Activated CD8-positive, alpha-beta memory T cell treated with anti-CD3 and anti-CD28 coated beads, Interleukin-2, amount 50 U/mL, for 1 hour (primary cell): ENCODE measurements around the gene KRTAP9-6.
"Not testable (repeated sequence)": the region's sequence is repeated elsewhere in the genome, so short reads cannot be mapped to it uniquely, and the experiment has no call there.

ENCODE experiments used
- DNase-seq: peaks from one replicate; pipeline ENCODE4 v3.0.0-alpha.2; 2020; ENCODE audit errors: extremely low read depth

Gene KRTAP9-6, protein sequence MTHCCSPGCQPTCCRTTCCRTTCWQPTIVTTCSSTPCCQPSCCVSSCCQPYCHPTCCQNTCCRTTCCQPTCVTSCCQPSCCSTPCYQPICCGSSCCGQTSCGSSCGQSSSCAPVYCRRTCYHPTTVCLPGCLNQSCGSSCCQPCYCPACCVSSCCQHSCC

GRCh38 chr17:41265078-41265477 lies at the start of gene KRTAP9-6:
KRTAP9-6 (plus strand) TSS chr17:41265378; CDS start chr17:41265378, 0 bp downstream.
- DNase-seq: no peak

DNA sequence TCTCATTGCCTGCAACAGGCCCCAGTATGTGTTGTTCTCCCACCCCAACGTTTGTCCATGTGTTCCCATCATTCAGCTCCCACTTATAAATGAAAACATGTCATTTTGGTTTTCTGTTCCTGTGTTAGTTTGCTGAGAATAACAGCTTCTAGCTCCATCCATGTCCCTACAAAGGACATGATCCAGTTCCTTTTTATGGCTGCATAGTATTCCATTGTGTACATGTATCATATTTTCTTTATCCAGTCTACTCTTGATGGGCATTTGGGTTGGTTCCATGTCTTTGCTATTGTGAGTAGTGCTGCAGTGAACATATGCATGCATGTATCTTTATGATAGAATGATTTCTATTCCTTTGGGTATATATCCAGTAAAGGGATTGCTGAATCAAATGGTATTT lies 49.5 kb upstream of the KRTAP9-6 start:
- DNase-seq: no peak

DNA sequence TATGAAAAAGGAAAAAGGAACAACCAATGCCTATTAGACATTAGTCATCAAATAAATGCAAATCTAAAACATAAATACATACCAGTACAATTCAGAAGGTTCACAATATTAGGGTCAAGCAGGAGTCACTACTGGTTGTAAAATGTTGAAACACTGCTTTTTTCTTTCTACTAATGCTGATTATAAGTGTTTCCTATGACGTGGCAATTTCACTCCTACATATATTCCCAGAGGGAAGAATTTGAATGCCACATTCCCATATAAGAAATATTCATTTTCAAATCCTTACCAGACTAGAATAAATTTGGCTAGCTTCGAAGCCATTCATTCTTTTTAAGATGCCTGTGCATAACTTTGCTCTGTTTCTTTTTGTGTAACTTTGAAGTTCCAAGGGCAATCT lies 41.4 kb upstream of the KRTAP9-6 start:
- DNase-seq: no peak

DNA sequence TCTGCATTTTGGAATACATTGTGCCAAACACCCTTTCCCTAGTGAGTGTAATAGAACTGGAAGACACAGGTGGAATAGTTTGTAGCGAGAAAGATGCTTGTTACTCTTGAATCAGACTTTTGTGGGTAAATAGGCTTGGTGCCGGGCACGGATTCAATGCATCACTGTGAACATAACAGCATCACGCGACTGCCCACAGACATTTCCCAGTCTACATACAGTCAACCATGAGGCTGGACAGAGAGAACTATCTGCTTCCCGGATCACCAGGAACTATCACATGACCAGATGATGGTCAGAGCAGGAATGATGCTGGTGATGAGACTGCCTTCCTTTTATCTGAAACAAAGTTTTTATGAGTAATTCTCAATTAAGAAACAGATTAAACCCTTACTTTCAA lies 39.1 kb upstream of the KRTAP9-6 start:
- DNase-seq: no peak

- DNase-seq: not testable (repeated sequence)
Measured at GRCh38 chr17:41226598-41227095, 38.5 kb upstream of the KRTAP9-6 start, which contains the start of gene KRTAP9-2. KRTAP9-2 (plus strand) TSS chr17:41226648; CDS start chr17:41226655, 7 bp downstream.

- no peak for DNase-seq
Measured at GRCh38 chr17:41230094-41230493, 35.1 kb upstream of the KRTAP9-6 start.

GRCh38 chr17:41231731-41232130 lies 33.4 kb upstream of the KRTAP9-6 start:
- DNase-seq: no peak

DNA sequence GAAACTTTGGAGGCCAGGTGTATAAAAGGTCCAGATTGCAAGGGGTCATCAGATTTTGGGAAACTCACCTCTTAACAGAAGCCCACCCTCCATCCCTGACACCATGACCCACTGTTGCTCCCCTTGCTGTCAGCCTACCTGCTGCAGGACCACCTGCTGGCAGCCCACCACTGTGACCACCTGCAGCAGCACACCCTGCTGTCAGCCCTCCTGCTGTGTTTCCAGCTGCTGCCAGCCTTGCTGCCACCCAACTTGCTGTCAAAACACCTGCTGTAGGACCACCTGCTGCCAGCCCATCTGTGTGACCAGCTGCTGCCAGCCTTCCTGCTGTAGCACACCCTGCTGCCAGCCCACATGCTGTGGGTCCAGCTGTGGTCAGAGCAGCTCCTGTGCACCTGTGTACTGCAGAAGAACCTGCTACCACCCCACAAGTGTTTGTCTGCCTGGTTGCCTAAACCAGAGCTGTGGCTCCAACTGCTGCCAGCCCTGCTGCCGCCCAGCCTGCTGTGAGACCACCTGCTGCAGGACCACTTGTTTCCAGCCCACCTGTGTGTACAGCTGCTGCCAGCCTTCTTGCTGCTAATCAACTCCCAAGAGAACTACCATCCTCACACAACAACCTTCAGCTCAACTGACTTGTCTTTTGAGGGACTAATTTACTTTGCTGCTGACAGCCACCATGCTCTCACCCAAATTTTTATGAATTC lies 32.6 kb upstream of the KRTAP9-6 start, which contains the start of gene KRTAP9-3:
Gene KRTAP9-3, plus strand, starts transcription at position 51 of the 707 bp plus-strand sequence. Its CDS starts 53 bp downstream, at position 104.
- not testable (repeated sequence) for DNase-seq

DNA sequence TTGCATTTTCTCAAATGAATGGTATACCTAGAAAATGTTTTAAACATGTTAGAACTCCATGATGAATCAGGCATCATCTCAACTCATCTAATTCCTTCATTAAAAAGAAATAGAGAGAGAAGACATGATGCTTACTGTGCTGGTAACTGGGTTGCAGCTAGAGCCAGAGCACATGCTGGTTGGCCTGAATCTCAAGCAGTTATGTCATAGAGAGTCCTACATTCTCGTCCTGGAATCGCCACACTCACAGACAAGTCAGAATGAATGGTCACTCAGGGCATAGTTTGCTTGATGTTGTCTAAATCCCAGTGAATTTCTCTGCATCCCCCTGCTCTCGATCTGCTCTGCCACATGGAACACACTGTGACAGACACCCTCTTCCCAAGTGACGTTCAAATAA lies 28.1 kb upstream of the KRTAP9-6 start:
- DNase-seq: not testable (repeated sequence)

- not testable (repeated sequence) for DNase-seq
Measured at GRCh38 chr17:41237949-41238437, 27.2 kb upstream of the KRTAP9-6 start, which contains the start of gene KRTAP9-8. KRTAP9-8 (plus strand) TSS chr17:41237999; CDS start chr17:41238052, 53 bp downstream.

GRCh38 chr17:41246995-41247787 lies 18.0 kb upstream of the KRTAP9-6 start:
- not testable (repeated sequence) for DNase-seq

GRCh38 chr17:41249637-41250240 lies 15.4 kb upstream of the KRTAP9-6 start, which contains the start of gene KRTAP9-4:
KRTAP9-4 (plus strand) TSS chr17:41249687; CDS start chr17:41249721, 34 bp downstream.
- DNase-seq: not testable (repeated sequence)

- no peak for DNase-seq
Measured at GRCh38 chr17:41251261-41251660, 13.9 kb upstream of the KRTAP9-6 start.

DNA sequence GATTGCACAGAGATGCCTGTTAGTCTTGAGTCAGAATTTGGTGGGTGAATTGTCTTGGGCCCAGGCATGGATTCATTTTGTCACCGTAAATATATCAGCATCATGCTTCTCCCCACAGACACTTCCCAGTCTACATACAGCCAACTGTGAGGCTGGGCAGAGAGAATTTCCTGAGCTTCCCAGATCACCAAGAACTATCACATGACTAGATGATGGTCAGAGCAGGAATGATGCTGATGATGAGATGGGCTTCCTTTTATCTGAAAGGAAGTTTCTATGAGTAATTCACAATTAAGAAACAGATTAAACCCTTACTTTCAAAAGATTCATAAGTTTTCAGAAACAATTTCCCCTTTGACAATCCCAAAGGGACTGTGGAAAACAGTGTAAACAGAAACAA lies 10.3 kb upstream of the KRTAP9-6 start:
- no peak for DNase-seq

DNA sequence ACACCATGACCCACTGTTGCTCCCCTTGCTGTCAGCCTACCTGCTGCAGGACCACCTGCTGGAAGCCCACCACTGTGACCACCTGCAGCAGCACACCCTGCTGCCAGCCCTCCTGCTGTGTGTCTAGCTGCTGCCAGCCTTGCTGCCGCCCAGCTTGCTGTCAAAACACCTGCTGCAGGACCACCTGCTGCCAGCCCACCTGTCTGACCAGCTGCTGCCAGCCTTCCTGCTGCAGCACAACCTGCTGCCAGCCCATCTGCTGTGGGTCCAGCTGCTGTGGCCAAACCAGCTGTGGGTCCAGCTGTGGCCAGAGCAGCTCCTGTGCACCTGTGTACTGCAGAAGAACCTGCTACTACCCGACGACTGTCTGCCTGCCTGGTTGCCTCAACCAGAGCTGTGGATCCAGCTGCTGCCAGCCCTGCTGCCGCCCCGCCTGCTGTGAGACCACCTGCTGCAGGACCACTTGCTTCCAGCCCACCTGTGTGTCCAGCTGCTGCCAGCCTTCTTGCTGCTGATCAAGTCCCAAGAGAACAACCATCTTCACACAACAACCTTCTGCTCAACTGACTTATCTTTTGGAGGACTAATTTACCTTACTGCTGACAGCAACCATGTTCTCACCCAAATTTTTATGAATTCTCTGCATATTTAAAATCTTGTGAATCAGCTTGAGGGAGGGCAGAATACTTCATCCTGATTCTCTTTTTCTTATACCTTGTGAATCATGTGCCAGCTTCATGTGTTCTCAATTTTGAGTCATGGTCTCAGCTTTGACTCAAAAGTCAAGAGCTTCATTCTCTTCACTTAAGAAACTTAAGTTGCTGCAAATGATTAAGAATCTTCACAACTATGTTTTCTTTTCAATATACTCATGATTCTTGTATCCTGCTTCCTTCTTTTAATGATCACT lies 9.5 kb upstream of the KRTAP9-6 start, which contains the start of gene KRTAP9-9:
Gene KRTAP9-9, plus strand, starts transcription at position 4 of the 910 bp plus-strand sequence.
- DNase-seq: not testable (repeated sequence)

DNA sequence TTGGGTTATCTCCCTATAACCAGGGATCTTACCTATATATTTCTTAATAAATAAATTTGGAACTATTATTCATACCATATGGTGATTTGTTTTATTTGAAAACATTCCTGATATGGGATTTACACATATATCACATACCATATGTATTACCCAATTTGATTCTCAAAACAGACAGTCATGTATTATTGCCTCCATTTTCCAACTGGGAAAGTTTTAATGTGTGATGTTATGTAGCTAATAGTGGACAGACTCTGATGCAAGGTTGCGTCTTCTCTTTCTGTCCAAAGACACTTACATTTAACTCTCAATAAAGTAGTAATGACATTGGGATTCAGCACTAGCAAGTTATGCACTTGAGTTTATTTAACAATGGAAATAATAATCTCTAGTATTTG lies 8.9 kb upstream of the KRTAP9-6 start:
- DNase-seq: no peak

- no peak for DNase-seq
Measured at GRCh38 chr17:41258406-41258805, 6.8 kb upstream of the KRTAP9-6 start.

DNA sequence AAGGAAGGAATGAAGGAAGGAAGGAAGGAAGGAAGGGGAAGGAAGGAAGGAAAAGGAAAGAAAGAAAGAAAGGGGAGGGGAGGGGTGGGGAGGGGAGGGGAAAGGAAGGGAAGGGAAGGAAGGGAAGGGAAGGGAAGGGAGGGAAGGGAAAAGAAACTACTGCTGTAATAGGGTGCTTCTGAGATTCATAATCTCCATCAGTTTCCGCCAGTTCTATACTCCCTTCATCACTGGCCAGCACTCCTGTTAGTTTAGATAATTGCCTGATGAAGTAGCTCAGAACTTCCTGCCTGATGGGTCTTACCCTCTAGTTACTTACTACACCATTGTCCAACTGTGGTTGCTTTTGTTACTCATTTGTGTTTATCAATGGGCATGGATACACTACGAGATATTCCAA lies 2.0 kb upstream of the KRTAP9-6 start:
- DNase-seq: no peak

GRCh38 chr17:41264599-41264998 lies 579 bp upstream of the KRTAP9-6 start:
- DNase-seq: no peak

- DNase-seq: no peak
Measured at GRCh38 chr17:41267711-41268110, 2.5 kb downstream of the KRTAP9-6 start.
